Activated CD8-positive, alpha-beta memory T cell treated with anti-CD3 and anti-CD28 coated beads for 4 hours (primary cell): ENCODE data around the gene MPHOSPH9.

Source experiments
- DNase-seq, 2 donors: peaks; one replicate each; pipeline ENCODE4 v3.0.0-alpha.2; 2020; ENCODE audit warnings: low read depth in 2 of 2

Gene MPHOSPH9

GRCh38 chr12:123149088-123149487, 83.9 kb downstream of the MPHOSPH9 start:
- DNase-seq, result no peak

- no peak for DNase-seq
Measured at GRCh38 chr12:123148655-123149054, 84.3 kb downstream of the MPHOSPH9 start.

- no peak for DNase-seq
Measured at GRCh38 chr12:123148223-123148622, 84.7 kb downstream of the MPHOSPH9 start.

GRCh38 chr12:123145211-123145610, 87.7 kb downstream of the MPHOSPH9 start:
- DNase-seq, result no peak

GRCh38 chr12:123143736-123144461, 89.0 kb downstream of the MPHOSPH9 start:
- no peak for DNase-seq

GRCh38 chr12:123142921-123143735, 89.8 kb downstream of the MPHOSPH9 start:
- DNase-seq, result no peak

GRCh38 chr12:123142518-123142840, 90.5 kb downstream of the MPHOSPH9 start:
- DNase-seq, result no peak

- no peak for DNase-seq
Measured at GRCh38 chr12:123141615-123142517, 91.1 kb downstream of the MPHOSPH9 start.

GRCh38 chr12:123140676-123141614, 92.0 kb downstream of the MPHOSPH9 start:
- no peak for DNase-seq

GRCh38 chr12:123139926-123140675, 92.8 kb downstream of the MPHOSPH9 start:
- DNase-seq, result no peak

- no peak for DNase-seq
Measured at GRCh38 chr12:123135688-123136087, 97.3 kb downstream of the MPHOSPH9 start.

GRCh38 chr12:123134826-123135225, 98.1 kb downstream of the MPHOSPH9 start:
- no peak for DNase-seq

- DNase-seq, result no peak
Measured at GRCh38 chr12:123134271-123134671, 98.7 kb downstream of the MPHOSPH9 start.

GRCh38 chr12:123133701-123134100, 99.2 kb downstream of the MPHOSPH9 start:
- no peak for DNase-seq

GRCh38 chr12:123132951-123133619, 99.9 kb downstream of the MPHOSPH9 start:
- no peak for DNase-seq

- DNase-seq, result no peak
Measured at GRCh38 chr12:123131879-123132402, 101.0 kb downstream of the MPHOSPH9 start.

GRCh38 chr12:123131291-123131832, 101.6 kb downstream of the MPHOSPH9 start:
- no peak for DNase-seq

GRCh38 chr12:123129621-123130020, 103.3 kb downstream of the MPHOSPH9 start:
- DNase-seq, result no peak

- DNase-seq, result no peak
Measured at GRCh38 chr12:123127182-123127495, 105.8 kb downstream of the MPHOSPH9 start.
